Neural cell (in vitro differentiated cells): ENCODE measurements around the gene WRAP73. TPM values are rescaled to one million over a fixed set of nuclear protein-coding genes. Genes with fewer than 3 reads are reported as not detected.

Source experiments
- H2AFZ ChIP-seq: fragments of 200-600, 300-800 bp; sonication (generic), shearing (Covaris generic); 2 replicates; pipeline ENCODE4 v1.6.0; 2014; ENCODE audit warnings: low read depth, mild to moderate bottlenecking, antibody characterized with exemption, low read length, moderate library complexity
- H3F3A ChIP-seq: fragments of 200-600 bp; shearing (Covaris generic); 2 replicates; pipeline ENCODE4 v1.6.1; 2016; ENCODE audit warnings: mild to moderate bottlenecking, moderate library complexity, mixed read lengths, antibody characterized with exemption, low read length; ENCODE audit not compliant: insufficient read depth, poor library complexity, severe bottlenecking
- H3K27ac ChIP-seq: fragments of 200-600, 300-800 bp; sonication (generic), shearing (Covaris generic); 2 replicates; pipeline ENCODE4 v1.5.1; 2014; ENCODE audit warnings: mild to moderate bottlenecking, low read length, moderate library complexity
- H3K27me3 ChIP-seq: fragments of 300-800, 200-600 bp; sonication (generic), shearing (Covaris generic); 2 replicates; pipeline ENCODE4 v1.6.0; 2014; ENCODE audit warnings: mild to moderate bottlenecking, low read depth, low read length, moderate library complexity; ENCODE audit not compliant: insufficient read depth
- H3K36me3 ChIP-seq: fragments of 300-800, 200-600 bp; sonication (generic), shearing (Covaris generic); 2 replicates; pipeline ENCODE4 v1.5.1; 2014; ENCODE audit warnings: mild to moderate bottlenecking, antibody characterized with exemption, low read length, moderate library complexity; ENCODE audit not compliant: insufficient read depth
- H3K4me2 ChIP-seq: fragments of 300-800, 200-600 bp; sonication (generic), shearing (Covaris generic); 2 replicates; pipeline ENCODE4 v1.6.0; 2014; ENCODE audit warnings: mild to moderate bottlenecking, low read length
- H3K4me3 ChIP-seq: fragments of 300-800, 200-600 bp; sonication (generic), shearing (Covaris generic); 2 replicates; pipeline ENCODE4 v1.5.1; 2014; ENCODE audit warnings: mild to moderate bottlenecking, low read length, moderate library complexity
- H3K79me2 ChIP-seq: fragments of 200-600 bp; shearing (Covaris generic); replicated peaks from 2 replicates; pipeline ENCODE4 v1.6.0; 2014; ENCODE audit warnings: mild to moderate bottlenecking, low read length, moderate library complexity; ENCODE audit not compliant: insufficient read depth
- H3K9ac ChIP-seq: fragments of 300-800, 200-600 bp; sonication (generic), shearing (Covaris generic); 2 replicates; pipeline ENCODE4 v1.6.1; 2016; ENCODE audit warnings: mild to moderate bottlenecking, low read length, mixed read lengths
- H3K9me2 ChIP-seq: fragments of 200-600 bp; shearing (Covaris generic); 2 replicates; pipeline ENCODE4 v1.6.1; 2016; ENCODE audit warnings: mild to moderate bottlenecking, low read length, mixed read lengths; ENCODE audit not compliant: insufficient read depth
- H3K9me3 ChIP-seq: fragments of 200-600, 300-800 bp; sonication (generic), shearing (Covaris generic); 2 replicates; pipeline ENCODE4 v1.6.1; 2016; ENCODE audit warnings: mild to moderate bottlenecking, mixed run types, low read length, moderate library complexity, mixed read lengths
- H4K20me1 ChIP-seq: fragments of 200-600 bp; shearing (Covaris generic); 2 replicates; pipeline ENCODE4 v1.6.1; 2016; ENCODE audit warnings: mild to moderate bottlenecking, mixed run types; ENCODE audit not compliant: insufficient read depth
- CTCF ChIP-seq: fragments of 450-650 bp; IDR thresholded peaks from 2 replicates; pipeline ENCODE4 v1.5.1; 2014; ENCODE audit warnings: antibody characterized with exemption, mild to moderate bottlenecking, moderate library complexity; ENCODE audit not compliant: poor library complexity, severe bottlenecking
- EP300 ChIP-seq: fragments of 450-650 bp; conservative IDR thresholded peaks from 2 replicates; pipeline ENCODE4 v1.6.1; 2014; ENCODE audit warnings: antibody characterized with exemption, mild to moderate bottlenecking, moderate library complexity; ENCODE audit not compliant: poor library complexity, severe bottlenecking
- EZH2 ChIP-seq: fragments of 200-600, 300-800 bp; shearing (Covaris generic), sonication (generic); IDR thresholded peaks from 2 replicates; pipeline ENCODE4 v1.6.1; 2014; ENCODE audit warnings: antibody characterized with exemption, low read length, borderline replicate concordance, mild to moderate bottlenecking; ENCODE audit not compliant: insufficient read depth, poor library complexity, severe bottlenecking
- MXI1 ChIP-seq: fragments of 450-650 bp; conservative IDR thresholded peaks from 2 replicates; pipeline ENCODE4 v1.6.1; 2014; ENCODE audit warnings: antibody characterized with exemption, mild to moderate bottlenecking; ENCODE audit not compliant: poor library complexity, severe bottlenecking
- POLR2AphosphoS5 ChIP-seq: IDR thresholded peaks from 2 replicates; pipeline ENCODE4 v1.6.1; 2012
- RAD21 ChIP-seq: fragments of 450-650 bp; conservative IDR thresholded peaks from 2 replicates; pipeline ENCODE4 v1.6.1; 2014; ENCODE audit warnings: antibody characterized with exemption, mild to moderate bottlenecking, moderate library complexity
- REST ChIP-seq: IDR thresholded peaks from 2 replicates; pipeline ENCODE4 v1.6.1; 2012; ENCODE audit warnings: borderline replicate concordance
- SMC3 ChIP-seq: fragments of 450-650 bp; conservative IDR thresholded peaks from 2 replicates; pipeline ENCODE4 v1.6.1; 2014; ENCODE audit warnings: antibody characterized with exemption, mild to moderate bottlenecking, moderate library complexity; ENCODE audit not compliant: poor library complexity
- TAF1 ChIP-seq: IDR thresholded peaks from 2 replicates; pipeline ENCODE4 v1.6.1; 2012; ENCODE audit warnings: low read depth
- polyA plus RNA-seq: library from polyadenylated mRNA; depleted of rRNA; stranded (reverse); fragments of >200 nt; gene quantifications from 2 replicates; pipeline ENCODE4 v1.2.3, GENCODE V29; 2014

Gene WRAP73
- polyA plus RNA-seq, 1 donor from 2014 or later, result 32.9 TPM

- Histone ChIP-seq H3K79me2 (no peaks in the 10 kb centered on the region), H3K4me2 (no peak overlapping the region), H3K4me3 (no peak overlapping the region), H3K36me3 (no peaks in the 10 kb centered on the region), H3F3A (no peaks in the 10 kb centered on the region), H4K20me1 (no peaks in the 10 kb centered on the region), H3K9me2 (no peaks in the 10 kb centered on the region), H2AFZ (no peak overlapping the region), H3K27me3 (no peaks in the 10 kb centered on the region), H3K9ac (peak overlapping the region; percentile 46), H3K9me3 (no peaks in the 10 kb centered on the region), H3K27ac (no peak overlapping the region)
- no peak for TF ChIP-seq EP300
- no peak for TF ChIP-seq REST
- TF ChIP-seq MXI1, result no peak
- no peak for TF ChIP-seq CTCF
- TF ChIP-seq POLR2AphosphoS5, result no peak
- no peak for TF ChIP-seq EZH2
- TF ChIP-seq SMC3, result no peak
- TF ChIP-seq TAF1, result no peak
- TF ChIP-seq RAD21, result no peak
Measured at GRCh38 chr1:3599286-3599811, 50.6 kb downstream of the WRAP73 start.

GRCh38 chr1:3598522-3599285 lies 51.2 kb downstream of the WRAP73 start:
- TF ChIP-seq TAF1, result no peak
- Histone ChIP-seq H3K79me2 (no peaks in the 10 kb centered on the region), H3K27me3 (no peaks in the 10 kb centered on the region), H3K4me2 (no peak overlapping the region), H4K20me1 (no peaks in the 10 kb centered on the region), H2AFZ (no peak overlapping the region), H3K9ac (peak overlapping the region; percentile 46), H3K36me3 (no peaks in the 10 kb centered on the region), H3K9me2 (no peaks in the 10 kb centered on the region), H3K4me3 (peak overlapping the region; percentile 25), H3F3A (no peaks in the 10 kb centered on the region), H3K27ac (peak overlapping the region; percentile 3), H3K9me3 (no peaks in the 10 kb centered on the region)
